Fibroblast of pulmonary artery (primary cell): Measurements from ENCODE around the gene NT5DC1.
A peak's percentile ranks its signal among the peaks of the same experiment; 100 is the strongest.

Source experiments
- DNase-seq: peaks from one replicate; pipeline ENCODE4 v3.0.0-alpha.2; 2010; ENCODE audit warnings: low read depth
- H3K4me3 ChIP-seq: replicated peaks from 2 replicates; pipeline ENCODE4 v1.5.1; 2011; ENCODE audit warnings: low read depth, mild to moderate bottlenecking, control low read depth, low read length, moderate library complexity
- TF ChIP-seq, protein P1 (sequence below): IDR thresholded peaks from 2 replicates; pipeline ENCODE4 v1.5.1; 2011; ENCODE audit warnings: mild to moderate bottlenecking, control low read depth, low read length, inconsistent platforms; ENCODE audit errors: missing control alignments

Gene NT5DC1

DNA sequence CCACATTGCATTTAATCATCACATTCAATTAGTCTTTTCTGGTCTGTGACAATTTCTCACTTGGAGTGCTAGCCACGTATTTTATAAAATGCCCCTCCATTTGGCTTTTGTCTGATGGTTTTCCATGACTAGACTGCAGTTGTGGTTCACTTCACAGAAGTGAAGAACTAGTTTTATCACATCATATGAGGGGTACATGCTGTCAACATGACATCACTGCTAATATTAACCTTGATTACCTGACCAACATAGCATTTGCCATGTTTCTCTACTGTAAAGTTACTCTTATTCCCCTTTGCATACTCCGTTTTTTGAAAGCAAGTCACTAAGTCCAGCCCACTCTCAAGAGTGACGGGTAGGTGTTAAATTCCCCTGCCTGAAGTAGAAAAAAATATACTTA, 73.3 kb downstream of the NT5DC1 start:
- H3K4me3 ChIP-seq, result no peak overlapping the region
- TF ChIP-seq, protein P1, sequence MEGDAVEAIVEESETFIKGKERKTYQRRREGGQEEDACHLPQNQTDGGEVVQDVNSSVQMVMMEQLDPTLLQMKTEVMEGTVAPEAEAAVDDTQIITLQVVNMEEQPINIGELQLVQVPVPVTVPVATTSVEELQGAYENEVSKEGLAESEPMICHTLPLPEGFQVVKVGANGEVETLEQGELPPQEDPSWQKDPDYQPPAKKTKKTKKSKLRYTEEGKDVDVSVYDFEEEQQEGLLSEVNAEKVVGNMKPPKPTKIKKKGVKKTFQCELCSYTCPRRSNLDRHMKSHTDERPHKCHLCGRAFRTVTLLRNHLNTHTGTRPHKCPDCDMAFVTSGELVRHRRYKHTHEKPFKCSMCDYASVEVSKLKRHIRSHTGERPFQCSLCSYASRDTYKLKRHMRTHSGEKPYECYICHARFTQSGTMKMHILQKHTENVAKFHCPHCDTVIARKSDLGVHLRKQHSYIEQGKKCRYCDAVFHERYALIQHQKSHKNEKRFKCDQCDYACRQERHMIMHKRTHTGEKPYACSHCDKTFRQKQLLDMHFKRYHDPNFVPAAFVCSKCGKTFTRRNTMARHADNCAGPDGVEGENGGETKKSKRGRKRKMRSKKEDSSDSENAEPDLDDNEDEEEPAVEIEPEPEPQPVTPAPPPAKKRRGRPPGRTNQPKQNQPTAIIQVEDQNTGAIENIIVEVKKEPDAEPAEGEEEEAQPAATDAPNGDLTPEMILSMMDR, result no peak
- DNase-seq, result no peak

DNA sequence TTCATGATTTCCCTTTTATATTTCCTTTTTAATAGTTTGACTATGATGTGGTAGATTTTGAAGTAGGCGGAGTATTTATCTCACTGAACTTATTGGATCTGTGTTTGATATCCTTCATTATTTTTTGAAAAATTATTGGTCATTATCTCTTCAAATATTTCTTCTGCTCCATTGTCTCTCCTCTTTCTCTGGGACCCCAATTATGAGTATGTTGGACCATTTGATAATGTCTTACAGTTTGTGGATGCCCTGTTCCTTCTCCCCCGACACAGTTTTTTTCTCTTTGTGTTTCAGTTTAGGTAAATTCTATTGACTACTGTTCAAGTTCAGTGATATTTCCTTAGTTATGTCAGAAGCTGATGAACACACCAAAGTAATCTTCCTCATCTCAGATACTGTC, 74.7 kb downstream of the NT5DC1 start:
- TF ChIP-seq, protein P1, result no peak
- DNase-seq, result no peak
- H3K4me3 ChIP-seq, result no peak overlapping the region

DNA sequence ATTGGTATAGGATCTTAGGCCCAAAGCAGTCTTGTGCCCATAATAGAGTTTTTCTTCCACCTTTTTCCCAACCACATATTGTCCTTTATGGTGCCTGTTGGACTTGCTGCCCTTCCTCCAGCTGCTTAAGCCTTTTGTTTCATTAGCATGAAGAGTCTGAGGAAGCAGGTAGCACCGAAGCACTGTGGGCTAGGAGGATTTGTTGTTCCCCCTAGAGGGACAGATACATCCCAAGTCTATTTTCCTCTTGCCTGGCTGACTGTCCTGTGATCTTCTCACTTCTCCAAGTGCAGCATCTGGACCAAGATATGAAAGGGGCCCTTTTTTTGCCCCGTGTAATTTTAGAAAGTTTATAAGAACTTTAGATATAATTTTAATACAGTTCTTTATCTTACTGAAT, 75.9 kb downstream of the NT5DC1 start:
- TF ChIP-seq, protein P1, result no peak
- H3K4me3 ChIP-seq, result no peak overlapping the region
- DNase-seq, result no peak

DNA sequence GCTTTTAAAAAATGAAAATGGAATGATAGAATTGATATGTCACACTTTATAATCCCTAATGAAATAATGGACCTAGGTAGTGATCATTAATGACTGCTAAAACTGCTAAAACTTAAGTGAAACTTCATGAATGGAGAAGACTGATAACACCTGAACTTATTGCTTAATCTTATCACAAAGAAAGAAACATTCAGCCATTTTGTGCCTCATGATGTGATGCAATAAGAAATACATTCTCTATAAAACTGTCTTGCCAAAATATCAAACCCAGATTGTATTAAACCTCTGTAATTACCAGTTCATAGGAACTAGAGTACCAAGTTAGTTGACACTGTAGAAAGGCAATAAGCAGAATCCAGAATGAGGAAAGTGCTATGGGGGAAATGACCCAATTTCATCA, 79.7 kb downstream of the NT5DC1 start:
- TF ChIP-seq, protein P1, result no peak
- DNase-seq, result no peak

DNA sequence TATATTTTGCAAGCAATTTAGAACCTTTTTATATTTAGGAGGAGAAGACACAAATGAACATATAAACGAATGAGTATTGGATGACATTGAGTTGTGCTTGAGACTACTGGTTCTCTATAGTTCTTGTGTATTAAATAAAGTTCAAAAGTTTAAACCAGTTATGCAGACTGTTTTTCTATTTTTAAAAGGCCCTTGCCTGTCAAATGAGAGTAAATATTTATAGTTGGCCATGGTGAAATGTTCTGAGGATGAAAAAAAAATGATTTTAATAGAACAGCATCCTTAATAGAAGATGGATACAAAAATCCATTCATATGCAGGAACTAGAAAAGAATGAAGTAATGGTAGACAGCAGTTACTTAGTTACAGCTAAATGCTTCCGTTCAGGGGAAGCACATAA, 88.8 kb downstream of the NT5DC1 start:
- no peak overlapping the region for H3K4me3 ChIP-seq
- TF ChIP-seq, protein P1, result no peak
- DNase-seq, result no peak

More for the DNA sequence above, 79.7 kb downstream of the NT5DC1 start:
- H3K4me3 ChIP-seq, result no peak overlapping the region

DNA sequence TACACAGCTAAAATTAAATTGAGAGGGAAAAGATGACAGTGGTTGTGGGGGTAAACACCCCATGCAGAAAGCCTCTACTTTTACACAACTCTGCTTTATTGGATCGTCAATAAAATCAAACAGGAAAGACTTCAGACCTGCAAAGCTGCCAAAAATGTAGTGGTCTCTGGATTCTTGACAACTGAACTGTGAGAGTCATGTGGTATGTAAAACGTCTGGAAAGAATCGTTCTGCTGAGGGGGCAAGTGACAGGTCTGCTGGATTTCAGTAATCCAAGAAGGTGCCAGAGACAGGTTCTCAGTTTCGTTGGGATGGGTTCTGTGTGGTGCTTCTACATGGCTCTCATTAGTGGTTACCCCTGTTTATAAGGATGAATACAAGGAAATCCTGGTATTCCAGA, 89.9 kb downstream of the NT5DC1 start:
- TF ChIP-seq, protein P1, result no peak
- H3K4me3 ChIP-seq, result no peak overlapping the region
- peak; percentile 85 for DNase-seq

DNA sequence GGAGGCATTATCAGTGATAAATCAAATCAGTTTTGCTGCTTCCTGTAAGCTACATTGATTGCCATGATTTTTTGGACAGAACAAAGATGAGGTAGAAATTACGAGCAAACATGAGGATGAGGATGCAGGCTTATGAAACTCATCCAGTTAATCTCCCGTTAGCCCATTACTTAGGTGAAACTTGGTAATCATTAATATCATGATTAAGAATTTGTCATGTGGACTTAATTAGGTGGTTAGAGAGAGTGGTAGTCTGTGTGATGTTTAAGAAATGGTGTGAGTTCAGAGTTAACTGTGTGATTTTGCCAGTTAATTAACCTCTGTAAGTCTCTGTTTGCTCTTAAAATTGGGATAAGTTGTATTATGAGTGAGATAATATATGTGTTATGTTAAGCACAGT, 91.2 kb downstream of the NT5DC1 start:
- TF ChIP-seq, protein P1, result no peak
- H3K4me3 ChIP-seq, result no peak overlapping the region
- no peak for DNase-seq
